Gastrocnemius medialis (tissue), 4 donors: ENCODE data around the gene CFAP299. TPM values are rescaled to one million over a fixed set of nuclear protein-coding genes. Genes with fewer than 3 reads are reported as not detected.

Experiments used
- ATAC-seq, 2 donors: fragments of 150-250 bp; one replicate each; pipeline ENCODE4 v1.9.1; 2016
- DNase-seq, 2 donors: peaks; one replicate each; pipeline ENCODE4 v3.0.0-alpha.2; 2019
- H3K27ac ChIP-seq, 4 donors: fragments of 200-600 bp; sonication (generic); 1 replicate in 1 of 4; 2 replicates in 3 of 4; pipeline ENCODE4 v1.5.1; 2016 to 2018; ENCODE audit warnings: mild to moderate bottlenecking in 2 of 4, moderate library complexity in 1 of 4
- H3K27me3 ChIP-seq, 3 donors: fragments of 200-600 bp; sonication (generic) in 2 of 3; 1 replicate in 1 of 3; 2 replicates in 2 of 3; pipeline versions ENCODE4 v1.5.1 to v1.6.0; 2016 to 2019; ENCODE audit warnings: mild to moderate bottlenecking in 1 of 3, moderate library complexity in 1 of 3
- H3K36me3 ChIP-seq, 2 donors: fragments of 200-600 bp; sonication (generic) in 1 of 2; one replicate each; pipeline ENCODE4 v1.5.1; 2017 to 2018
- H3K4me1 ChIP-seq, 2 donors: fragments of 200-600 bp; sonication (generic) in 1 of 2; one replicate each; pipeline ENCODE4 v1.5.1; 2016 to 2017; ENCODE audit warnings: mild to moderate bottlenecking in 2 of 2
- H3K4me3 ChIP-seq, 4 donors: fragments of 200-600 bp; sonication (generic) in 3 of 4; 1 replicate in 1 of 4; 2 replicates in 3 of 4; pipeline ENCODE4 v1.5.1; 2016 to 2019; ENCODE audit warnings: mild to moderate bottlenecking in 2 of 4
- H3K9me3 ChIP-seq, 3 donors: fragments of 200-600 bp; sonication (generic) in 2 of 3; 1 replicate in 1 of 3; 2 replicates in 2 of 3; pipeline ENCODE4 v1.5.1; 2016 to 2019
- POLR2A ChIP-seq, 2 donors: fragments of 450-650 bp; IDR thresholded peaks; one replicate each; pipeline ENCODE4 v1.6.1; 2017; ENCODE audit warnings: antibody characterized with exemption in 2 of 2, mild to moderate bottlenecking in 2 of 2, moderate library complexity in 2 of 2
- in situ Hi-C, 4 donors: fragments of 200-750 bp; cut with MboI; loops; one replicate each; pipeline versions ENCODE4 v1.15.0 to v1.8.0; 2017; ENCODE audit warnings: low sequenced_read_pairs in 4 of 4
- intact Hi-C: fragments of 100-400 bp; cut with DNase I; formaldehyde crosslinking; loops from one replicate; pipeline ENCODE4 v1.15.1; 2023; ENCODE audit warnings: low total_unique reads
- total RNA-seq, 4 donors: library from RNA; depleted of rRNA; stranded (reverse); fragments of >200 nt; gene quantifications; one replicate each; pipeline versions ENCODE4 v1.1.0 to v1.2.3, GENCODE V29; 2016
- TF ChIP-seq, protein P1 (sequence below), 5 experiments: fragments of 450-650 bp in 3 of 5; fragments of 200-600 bp in 2 of 5; sonication (generic) in 2 of 5; IDR thresholded peaks in 4 of 5; conservative IDR thresholded peaks in 1 of 5; 1 replicate in 4 of 5; 2 replicates in 1 of 5; pipeline ENCODE4 v1.5.1; 2016 to 2019; ENCODE audit warnings: antibody characterized with exemption in 5 of 5, mild to moderate bottlenecking in 3 of 5, moderate library complexity in 3 of 5

The CFAP299 gene
- total RNA-seq, 4 donors from 2014 or later, result not detected

- in situ Hi-C loops, result no loop called here
- intact Hi-C loops, result no loop called here
- ATAC-seq, result no peak
Observed at GRCh38 chr4:80535551-80535950, 200.0 kb downstream of the CFAP299 start.

GRCh38 chr4:80538276-80538926, 202.9 kb downstream of the CFAP299 start:
- Histone ChIP-seq H3K27ac (no peak overlapping the region), H3K9me3 (no peaks in the 10 kb centered on the region), H3K4me3 (no peak overlapping the region), H3K4me1 (no peaks in the 10 kb centered on the region), H3K36me3 (no peaks in the 10 kb centered on the region), H3K27me3 (no peaks in the 10 kb centered on the region)
- in situ Hi-C loops (no loop called here), intact Hi-C loops (no loop called here)
- TF ChIP-seq, protein P1, sequence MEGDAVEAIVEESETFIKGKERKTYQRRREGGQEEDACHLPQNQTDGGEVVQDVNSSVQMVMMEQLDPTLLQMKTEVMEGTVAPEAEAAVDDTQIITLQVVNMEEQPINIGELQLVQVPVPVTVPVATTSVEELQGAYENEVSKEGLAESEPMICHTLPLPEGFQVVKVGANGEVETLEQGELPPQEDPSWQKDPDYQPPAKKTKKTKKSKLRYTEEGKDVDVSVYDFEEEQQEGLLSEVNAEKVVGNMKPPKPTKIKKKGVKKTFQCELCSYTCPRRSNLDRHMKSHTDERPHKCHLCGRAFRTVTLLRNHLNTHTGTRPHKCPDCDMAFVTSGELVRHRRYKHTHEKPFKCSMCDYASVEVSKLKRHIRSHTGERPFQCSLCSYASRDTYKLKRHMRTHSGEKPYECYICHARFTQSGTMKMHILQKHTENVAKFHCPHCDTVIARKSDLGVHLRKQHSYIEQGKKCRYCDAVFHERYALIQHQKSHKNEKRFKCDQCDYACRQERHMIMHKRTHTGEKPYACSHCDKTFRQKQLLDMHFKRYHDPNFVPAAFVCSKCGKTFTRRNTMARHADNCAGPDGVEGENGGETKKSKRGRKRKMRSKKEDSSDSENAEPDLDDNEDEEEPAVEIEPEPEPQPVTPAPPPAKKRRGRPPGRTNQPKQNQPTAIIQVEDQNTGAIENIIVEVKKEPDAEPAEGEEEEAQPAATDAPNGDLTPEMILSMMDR (IDR thresholded peaks at IDR 0.05 in 4 of 5, conservative IDR thresholded peaks at IDR 0.05 in 1 of 5), result no peak
- TF ChIP-seq POLR2A (IDR thresholded peaks at IDR 0.05), result no peak
- DNase-seq (no peak), ATAC-seq (no peak)

More at GRCh38 chr4:80535551-80535950, 200.0 kb downstream of the CFAP299 start:
- Histone ChIP-seq H3K36me3 (no peaks in the 10 kb centered on the region), H3K4me3 (no peak overlapping the region), H3K27ac (no peak overlapping the region), H3K9me3 (no peaks in the 10 kb centered on the region), H3K27me3 (no peaks in the 10 kb centered on the region), H3K4me1 (no peaks in the 10 kb centered on the region)
- TF ChIP-seq, protein P1 (IDR thresholded peaks at IDR 0.05 in 4 of 5, conservative IDR thresholded peaks at IDR 0.05 in 1 of 5), result no peak
- no peak for TF ChIP-seq POLR2A (IDR thresholded peaks at IDR 0.05)
- no peak for DNase-seq

DNA sequence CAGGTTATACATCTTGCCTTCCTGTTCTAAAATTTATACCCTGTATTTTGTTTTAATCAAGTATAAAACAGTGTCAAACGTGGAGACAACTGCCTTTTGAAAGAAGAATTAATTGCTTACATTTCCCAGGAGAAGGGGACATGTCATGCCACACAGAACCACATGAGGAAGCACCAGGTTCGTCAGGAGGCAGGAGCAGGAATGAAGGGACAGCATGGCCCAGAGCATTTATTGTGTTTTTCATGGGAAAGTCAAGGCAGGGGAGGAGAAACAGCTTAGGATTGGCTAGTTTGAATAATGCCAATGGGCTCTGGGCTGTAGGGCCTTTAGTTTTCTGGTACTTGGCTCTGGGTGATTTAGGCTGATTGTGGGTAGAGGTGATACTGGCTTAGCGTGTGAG, 203.7 kb downstream of the CFAP299 start:
- Histone ChIP-seq H3K4me3 (no peak overlapping the region), H3K36me3 (no peaks in the 10 kb centered on the region), H3K27me3 (no peaks in the 10 kb centered on the region), H3K4me1 (no peaks in the 10 kb centered on the region), H3K9me3 (no peaks in the 10 kb centered on the region), H3K27ac (no peak overlapping the region)
- DNase-seq (no peak), ATAC-seq (no peak)
- in situ Hi-C loops, result no loop called here
- intact Hi-C loops, result no loop called here
- TF ChIP-seq, protein P1 (IDR thresholded peaks at IDR 0.05 in 4 of 5, conservative IDR thresholded peaks at IDR 0.05 in 1 of 5), result no peak
- TF ChIP-seq POLR2A (IDR thresholded peaks at IDR 0.05), result no peak

GRCh38 chr4:80540349-80540748, 204.8 kb downstream of the CFAP299 start:
- Histone ChIP-seq H3K4me3 (no peak overlapping the region), H3K9me3 (no peaks in the 10 kb centered on the region), H3K4me1 (no peaks in the 10 kb centered on the region), H3K27ac (no peak overlapping the region), H3K36me3 (no peaks in the 10 kb centered on the region), H3K27me3 (no peaks in the 10 kb centered on the region)
- TF ChIP-seq, protein P1 (IDR thresholded peaks at IDR 0.05 in 4 of 5, conservative IDR thresholded peaks at IDR 0.05 in 1 of 5), result no peak
- TF ChIP-seq POLR2A (IDR thresholded peaks at IDR 0.05), result no peak
- ATAC-seq (no peak), DNase-seq (no peak)
- intact Hi-C loops (no loop called here), in situ Hi-C loops (no loop called here)
